K562 (cell line): ENCODE data around the gene TRMT1. TPM values are rescaled to one million over a fixed set of nuclear protein-coding genes. Genes with fewer than 3 reads are reported as not detected.

Source experiments
- CBFA2T2 ChIP-seq: fragments of 450-650 bp; conservative IDR thresholded peaks from 2 replicates; pipeline ENCODE4 v1.6.1; 2017; ENCODE audit warnings: mild to moderate bottlenecking
- DDX20 ChIP-seq: fragments of 450-650 bp; IDR thresholded peaks from 2 replicates; pipeline ENCODE4 v1.6.1; 2016; ENCODE audit warnings: missing genetic modification characterization, low read depth, mild to moderate bottlenecking, missing compliant biosample characterization, moderate library complexity
- ETV5 ChIP-seq: sonication (generic); formaldehyde crosslinking; IDR thresholded peaks from 2 replicates; pipeline ENCODE4 v1.4.0; 2020; ENCODE audit warnings: low read depth, mild to moderate bottlenecking, missing genetic modification reagents
- MCM2 ChIP-seq: fragments of 450-650 bp; IDR thresholded peaks from 2 replicates; pipeline ENCODE4 v1.6.1; 2017; ENCODE audit warnings: low read depth, mild to moderate bottlenecking
- THRAP3 ChIP-seq: fragments of 450-650 bp; IDR thresholded peaks from 2 replicates; pipeline ENCODE4 v1.6.1; 2016; ENCODE audit warnings: mild to moderate bottlenecking, inconsistent platforms, borderline replicate concordance
- ZNF174 ChIP-seq: fragments of 250-450 bp; sonication (Bioruptor Pico); IDR thresholded peaks from 2 replicates; pipeline ENCODE4 v1.4.0; 2020; ENCODE audit warnings: mild to moderate bottlenecking
- ZNF57 ChIP-seq: fragments of 450-650 bp; formaldehyde crosslinking; IDR thresholded peaks from 2 replicates; pipeline ENCODE4 v1.4.0; 2020; ENCODE audit warnings: mild to moderate bottlenecking, moderate library complexity
- ZNF583 ChIP-seq: fragments of 250-450 bp; sonication (Bioruptor Pico); IDR thresholded peaks from 2 replicates; pipeline ENCODE4 v1.4.0; 2020
- ZNF79 ChIP-seq: fragments of 250-450 bp; sonication (Bioruptor Pico); IDR thresholded peaks from 2 replicates; pipeline ENCODE4 v1.4.0; 2020; ENCODE audit warnings: low read depth, mild to moderate bottlenecking, moderate library complexity
- polyA plus RNA-seq, 8 experiments: library from polyadenylated mRNA; depleted of rRNA in 4 of 8; stranded (reverse) in 5 of 8; unstranded in 3 of 8; fragments of >200 nt; fragmentation: Nextera tagmentation in 2 of 8; fragmentation: Illumina TruSeq in 1 of 8; extraction: Ambion mirVana in 2 of 8; extraction: Trizol in 1 of 8; gene quantifications; 2 replicates each; pipeline versions ENCODE4 v1.2.1 to v1.2.3, GENCODE V29; 2011 to 2014; ENCODE audit warnings: inconsistent platforms in 1 of 8, missing spikeins in 1 of 8
- total RNA-seq, 7 experiments: library from RNA; depleted of rRNA in 6 of 7; stranded (reverse); fragments of >200 nt in 6 of 7; fragmentation: Illumina TruSeq in 2 of 7; extraction: Trizol in 2 of 7; gene quantifications; 2 replicates each; pipeline versions ENCODE4 v1.2.1 to v1.2.3, GENCODE V29; 2011 to 2021; ENCODE audit warnings: low replicate concordance in 1 of 7
- TF ChIP-seq, protein P1 (sequence below): fragments of 450-650 bp; IDR thresholded peaks from one replicate; pipeline ENCODE4 v1.6.1; 2018; ENCODE audit warnings: mild to moderate bottlenecking, moderate library complexity; ENCODE audit not compliant: partially characterized antibody
- TF ChIP-seq, protein P2 (sequence below), 2 experiments: fragments of 450-650 bp; conservative IDR thresholded peaks; 2 replicates each; pipeline ENCODE4 v1.6.1; 2017; ENCODE audit warnings: mild to moderate bottlenecking in 2 of 2, moderate library complexity in 2 of 2
- TF ChIP-seq, protein P3 (sequence below): fragments of 150-350 bp; IDR thresholded peaks from 2 replicates; pipeline ENCODE4 v1.6.1; 2014; ENCODE audit warnings: low read depth, mild to moderate bottlenecking, low read length, borderline replicate concordance
- TF ChIP-seq, protein P4 (sequence below): fragments of 450-650 bp; IDR thresholded peaks from 2 replicates; pipeline ENCODE4 v1.6.1; 2014; ENCODE audit warnings: low read depth, mild to moderate bottlenecking, moderate library complexity, borderline replicate concordance
- TF ChIP-seq, protein P5 (sequence below): sonication (generic); formaldehyde crosslinking; IDR thresholded peaks from 2 replicates; pipeline ENCODE4 v1.8.1; 2023; ENCODE audit warnings: mild to moderate bottlenecking, missing genetic modification reagents
- TF ChIP-seq, protein P6 (sequence below): fragments of 450-650 bp; formaldehyde crosslinking; IDR thresholded peaks from 2 replicates; pipeline ENCODE4 v1.4.0; 2020; ENCODE audit warnings: mild to moderate bottlenecking, moderate library complexity

The TRMT1 gene
- total and polyA plus RNA-seq, 9 of the 15 experiments (the other 6 are each of a cell fraction or from before 2014, with no cell fraction given) = 5.8 to 158 (median 54.3) TPM

DNA sequence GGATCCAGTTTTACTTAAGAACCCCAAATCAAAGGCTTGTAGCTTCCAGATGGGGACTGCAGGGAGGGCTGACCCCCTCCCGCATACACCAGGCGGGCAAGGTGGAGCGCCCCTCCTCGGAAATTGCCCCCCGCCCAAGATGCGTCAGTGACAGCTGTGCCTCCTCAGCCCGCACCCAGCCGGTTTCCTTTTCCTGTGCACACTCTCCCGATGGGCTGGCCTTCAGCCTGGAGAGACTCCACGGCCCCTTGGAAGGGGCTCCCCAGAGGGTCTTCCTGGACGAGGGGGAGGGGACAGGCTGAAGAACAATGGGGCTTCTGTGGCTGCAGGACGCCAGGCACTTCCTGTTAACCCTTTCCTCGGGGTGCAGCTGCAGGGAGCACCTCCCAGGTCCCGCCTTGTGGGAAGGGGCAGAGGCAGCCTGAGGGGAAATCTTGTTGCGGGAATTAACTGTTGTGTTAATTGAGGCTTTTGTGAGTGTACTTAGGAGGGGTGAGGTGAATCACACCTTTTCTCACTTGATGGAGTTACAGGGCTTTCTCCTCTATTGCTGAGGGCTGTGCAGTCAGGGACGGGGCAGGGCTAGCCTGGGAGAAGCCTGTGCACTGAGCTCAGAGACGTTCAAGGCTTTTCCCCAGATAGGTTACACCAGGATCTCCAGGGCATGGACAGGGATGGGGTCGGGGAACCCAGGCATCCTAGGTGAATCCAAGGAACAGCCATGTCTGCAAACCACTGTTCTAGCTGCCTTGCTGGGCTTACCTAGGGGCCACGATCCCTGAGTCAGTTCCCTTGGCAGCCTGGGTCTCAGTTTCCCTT is 48.0 kb upstream of the TRMT1 start (continued):
- TF ChIP-seq DDX20 = no peak
- TF ChIP-seq, protein P1, sequence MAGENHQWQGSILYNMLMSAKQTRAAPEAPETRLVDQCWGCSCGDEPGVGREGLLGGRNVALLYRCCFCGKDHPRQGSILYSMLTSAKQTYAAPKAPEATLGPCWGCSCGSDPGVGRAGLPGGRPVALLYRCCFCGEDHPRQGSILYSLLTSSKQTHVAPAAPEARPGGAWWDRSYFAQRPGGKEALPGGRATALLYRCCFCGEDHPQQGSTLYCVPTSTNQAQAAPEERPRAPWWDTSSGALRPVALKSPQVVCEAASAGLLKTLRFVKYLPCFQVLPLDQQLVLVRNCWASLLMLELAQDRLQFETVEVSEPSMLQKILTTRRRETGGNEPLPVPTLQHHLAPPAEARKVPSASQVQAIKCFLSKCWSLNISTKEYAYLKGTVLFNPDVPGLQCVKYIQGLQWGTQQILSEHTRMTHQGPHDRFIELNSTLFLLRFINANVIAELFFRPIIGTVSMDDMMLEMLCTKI = no peak
- no peak for TF ChIP-seq ZNF79
- no peak for TF ChIP-seq ZNF583
- TF ChIP-seq, protein P2, sequence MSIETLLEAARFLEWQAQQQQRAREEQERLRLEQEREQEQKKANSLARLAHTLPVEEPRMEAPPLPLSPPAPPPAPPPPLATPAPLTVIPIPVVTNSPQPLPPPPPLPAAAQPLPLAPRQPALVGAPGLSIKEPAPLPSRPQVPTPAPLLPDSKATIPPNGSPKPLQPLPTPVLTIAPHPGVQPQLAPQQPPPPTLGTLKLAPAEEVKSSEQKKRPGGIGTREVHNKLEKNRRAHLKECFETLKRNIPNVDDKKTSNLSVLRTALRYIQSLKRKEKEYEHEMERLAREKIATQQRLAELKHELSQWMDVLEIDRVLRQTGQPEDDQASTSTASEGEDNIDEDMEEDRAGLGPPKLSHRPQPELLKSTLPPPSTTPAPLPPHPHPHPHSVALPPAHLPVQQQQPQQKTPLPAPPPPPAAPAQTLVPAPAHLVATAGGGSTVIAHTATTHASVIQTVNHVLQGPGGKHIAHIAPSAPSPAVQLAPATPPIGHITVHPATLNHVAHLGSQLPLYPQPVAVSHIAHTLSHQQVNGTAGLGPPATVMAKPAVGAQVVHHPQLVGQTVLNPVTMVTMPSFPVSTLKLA (conservative IDR thresholded peaks at IDR 0.05) = no peak
- TF ChIP-seq, protein P3, sequence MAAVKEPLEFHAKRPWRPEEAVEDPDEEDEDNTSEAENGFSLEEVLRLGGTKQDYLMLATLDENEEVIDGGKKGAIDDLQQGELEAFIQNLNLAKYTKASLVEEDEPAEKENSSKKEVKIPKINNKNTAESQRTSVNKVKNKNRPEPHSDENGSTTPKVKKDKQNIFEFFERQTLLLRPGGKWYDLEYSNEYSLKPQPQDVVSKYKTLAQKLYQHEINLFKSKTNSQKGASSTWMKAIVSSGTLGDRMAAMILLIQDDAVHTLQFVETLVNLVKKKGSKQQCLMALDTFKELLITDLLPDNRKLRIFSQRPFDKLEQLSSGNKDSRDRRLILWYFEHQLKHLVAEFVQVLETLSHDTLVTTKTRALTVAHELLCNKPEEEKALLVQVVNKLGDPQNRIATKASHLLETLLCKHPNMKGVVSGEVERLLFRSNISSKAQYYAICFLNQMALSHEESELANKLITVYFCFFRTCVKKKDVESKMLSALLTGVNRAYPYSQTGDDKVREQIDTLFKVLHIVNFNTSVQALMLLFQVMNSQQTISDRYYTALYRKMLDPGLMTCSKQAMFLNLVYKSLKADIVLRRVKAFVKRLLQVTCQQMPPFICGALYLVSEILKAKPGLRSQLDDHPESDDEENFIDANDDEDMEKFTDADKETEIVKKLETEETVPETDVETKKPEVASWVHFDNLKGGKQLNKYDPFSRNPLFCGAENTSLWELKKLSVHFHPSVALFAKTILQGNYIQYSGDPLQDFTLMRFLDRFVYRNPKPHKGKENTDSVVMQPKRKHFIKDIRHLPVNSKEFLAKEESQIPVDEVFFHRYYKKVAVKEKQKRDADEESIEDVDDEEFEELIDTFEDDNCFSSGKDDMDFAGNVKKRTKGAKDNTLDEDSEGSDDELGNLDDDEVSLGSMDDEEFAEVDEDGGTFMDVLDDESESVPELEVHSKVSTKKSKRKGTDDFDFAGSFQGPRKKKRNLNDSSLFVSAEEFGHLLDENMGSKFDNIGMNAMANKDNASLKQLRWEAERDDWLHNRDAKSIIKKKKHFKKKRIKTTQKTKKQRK = no peak
- no peak for TF ChIP-seq ZNF174
- TF ChIP-seq, protein P4, sequence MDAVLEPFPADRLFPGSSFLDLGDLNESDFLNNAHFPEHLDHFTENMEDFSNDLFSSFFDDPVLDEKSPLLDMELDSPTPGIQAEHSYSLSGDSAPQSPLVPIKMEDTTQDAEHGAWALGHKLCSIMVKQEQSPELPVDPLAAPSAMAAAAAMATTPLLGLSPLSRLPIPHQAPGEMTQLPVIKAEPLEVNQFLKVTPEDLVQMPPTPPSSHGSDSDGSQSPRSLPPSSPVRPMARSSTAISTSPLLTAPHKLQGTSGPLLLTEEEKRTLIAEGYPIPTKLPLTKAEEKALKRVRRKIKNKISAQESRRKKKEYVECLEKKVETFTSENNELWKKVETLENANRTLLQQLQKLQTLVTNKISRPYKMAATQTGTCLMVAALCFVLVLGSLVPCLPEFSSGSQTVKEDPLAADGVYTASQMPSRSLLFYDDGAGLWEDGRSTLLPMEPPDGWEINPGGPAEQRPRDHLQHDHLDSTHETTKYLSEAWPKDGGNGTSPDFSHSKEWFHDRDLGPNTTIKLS = no peak; the same call in 1 of the 2 replicates
- TF ChIP-seq, protein P5, sequence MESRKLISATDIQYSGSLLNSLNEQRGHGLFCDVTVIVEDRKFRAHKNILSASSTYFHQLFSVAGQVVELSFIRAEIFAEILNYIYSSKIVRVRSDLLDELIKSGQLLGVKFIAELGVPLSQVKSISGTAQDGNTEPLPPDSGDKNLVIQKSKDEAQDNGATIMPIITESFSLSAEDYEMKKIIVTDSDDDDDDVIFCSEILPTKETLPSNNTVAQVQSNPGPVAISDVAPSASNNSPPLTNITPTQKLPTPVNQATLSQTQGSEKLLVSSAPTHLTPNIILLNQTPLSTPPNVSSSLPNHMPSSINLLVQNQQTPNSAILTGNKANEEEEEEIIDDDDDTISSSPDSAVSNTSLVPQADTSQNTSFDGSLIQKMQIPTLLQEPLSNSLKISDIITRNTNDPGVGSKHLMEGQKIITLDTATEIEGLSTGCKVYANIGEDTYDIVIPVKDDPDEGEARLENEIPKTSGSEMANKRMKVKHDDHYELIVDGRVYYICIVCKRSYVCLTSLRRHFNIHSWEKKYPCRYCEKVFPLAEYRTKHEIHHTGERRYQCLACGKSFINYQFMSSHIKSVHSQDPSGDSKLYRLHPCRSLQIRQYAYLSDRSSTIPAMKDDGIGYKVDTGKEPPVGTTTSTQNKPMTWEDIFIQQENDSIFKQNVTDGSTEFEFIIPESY (CRISPR knock-in tag) = no peak
- TF ChIP-seq, protein P6, sequence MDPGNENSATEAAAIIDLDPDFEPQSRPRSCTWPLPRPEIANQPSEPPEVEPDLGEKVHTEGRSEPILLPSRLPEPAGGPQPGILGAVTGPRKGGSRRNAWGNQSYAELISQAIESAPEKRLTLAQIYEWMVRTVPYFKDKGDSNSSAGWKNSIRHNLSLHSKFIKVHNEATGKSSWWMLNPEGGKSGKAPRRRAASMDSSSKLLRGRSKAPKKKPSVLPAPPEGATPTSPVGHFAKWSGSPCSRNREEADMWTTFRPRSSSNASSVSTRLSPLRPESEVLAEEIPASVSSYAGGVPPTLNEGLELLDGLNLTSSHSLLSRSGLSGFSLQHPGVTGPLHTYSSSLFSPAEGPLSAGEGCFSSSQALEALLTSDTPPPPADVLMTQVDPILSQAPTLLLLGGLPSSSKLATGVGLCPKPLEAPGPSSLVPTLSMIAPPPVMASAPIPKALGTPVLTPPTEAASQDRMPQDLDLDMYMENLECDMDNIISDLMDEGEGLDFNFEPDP (CRISPR knock-in tag) = no peak
- no peak for TF ChIP-seq ZNF57
- no peak for TF ChIP-seq MCM2
- no peak; the same call in 1 of the 2 replicates for TF ChIP-seq ETV5 (CRISPR knock-in tag)
- TF ChIP-seq THRAP3 = no peak
- 0 out of 2 replicates have a peak, but pooled peaks have one; percentile 4 for TF ChIP-seq CBFA2T2
